Measurements from ENCODE around the gene ASL.
A peak's percentile ranks its signal among the peaks of the same experiment; 100 is the strongest.
"Not testable (repeated sequence)": the region's sequence is repeated elsewhere in the genome, so short reads cannot be mapped to it uniquely, and the experiment has no call there.

ASL gene

DNA sequence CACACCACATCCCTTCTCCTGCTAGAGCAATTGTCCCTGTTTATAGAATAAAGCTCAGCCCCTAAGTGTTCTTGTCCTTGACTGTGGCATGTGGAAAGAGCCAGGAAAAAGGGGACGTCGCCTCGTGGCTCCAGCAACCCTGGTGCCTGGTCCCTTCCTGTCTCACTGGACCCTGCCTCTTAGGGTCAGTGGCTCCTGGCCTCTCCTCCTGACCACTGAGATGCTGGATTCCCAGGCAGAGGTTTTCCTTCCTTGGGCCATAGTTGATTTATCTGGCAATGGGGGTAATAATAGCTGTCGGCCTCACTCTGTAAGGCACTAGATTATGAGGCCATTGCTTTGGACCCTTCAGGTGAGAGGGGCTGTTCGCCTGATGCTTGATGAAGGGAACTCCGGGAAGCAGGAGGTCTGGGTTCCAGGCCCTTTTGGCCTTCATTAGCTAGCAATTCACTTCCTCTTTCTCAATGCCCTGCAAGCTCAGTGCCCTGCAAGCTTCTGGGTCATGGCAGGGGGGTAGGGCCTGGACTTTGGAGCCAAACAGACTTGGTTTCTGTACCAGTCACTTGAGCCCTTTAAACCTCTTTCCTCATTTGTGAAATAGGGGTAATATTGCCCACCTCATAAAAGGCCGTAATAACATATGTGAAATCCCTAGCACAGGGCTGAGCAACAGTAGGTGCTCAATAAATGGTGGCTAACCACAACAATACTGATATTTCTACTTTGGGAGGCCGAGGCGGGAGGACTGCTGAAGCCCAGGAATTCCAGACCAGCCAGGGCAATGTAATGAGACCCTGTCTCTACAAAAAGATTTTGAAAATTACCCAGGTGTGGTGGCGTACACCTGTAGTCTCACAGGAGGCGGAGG is 1.1 kb downstream of the ASL start:
- no peak for DNase-seq

DNA sequence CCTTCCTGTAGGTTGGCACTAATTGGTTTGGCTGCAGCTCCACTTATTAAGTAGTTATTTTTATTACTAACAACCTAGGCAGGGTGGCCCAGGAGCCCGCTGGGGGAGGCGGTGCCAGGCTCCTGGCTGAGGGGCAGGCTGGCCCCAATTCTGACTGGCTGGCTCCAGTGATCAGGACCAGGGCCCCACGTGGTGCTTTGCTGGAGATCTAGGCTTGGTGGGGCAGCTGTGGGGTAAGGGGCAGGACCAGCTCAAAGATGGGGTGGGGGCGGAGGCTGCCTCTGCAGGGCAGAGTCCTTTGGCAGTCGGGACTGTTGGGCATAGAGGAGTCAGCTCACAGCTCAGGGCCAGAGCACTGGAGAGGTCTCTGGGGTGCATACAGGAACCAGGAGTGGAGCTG is 2.4 kb downstream of the ASL start:
- DNase-seq = no peak

DNA sequence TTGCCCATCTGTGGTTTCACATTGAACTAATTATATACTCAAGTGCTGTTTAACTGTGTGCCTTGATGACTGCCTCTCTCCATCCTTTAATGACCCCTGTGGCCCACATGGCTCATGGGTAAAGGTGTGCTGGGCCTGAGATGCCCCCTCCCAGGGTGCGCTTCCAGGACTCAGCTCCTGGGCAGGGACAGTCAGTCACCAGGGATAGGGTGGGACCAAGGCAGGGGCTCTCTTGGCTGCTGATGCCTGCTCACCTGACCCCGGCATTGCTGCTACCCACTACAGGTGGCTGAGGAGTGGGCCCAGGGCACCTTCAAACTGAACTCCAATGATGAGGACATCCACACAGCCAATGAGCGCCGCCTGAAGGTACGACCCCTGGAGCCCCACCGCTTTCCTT is 6.5 kb downstream of the ASL start:
- DNase-seq = no peak

DNA sequence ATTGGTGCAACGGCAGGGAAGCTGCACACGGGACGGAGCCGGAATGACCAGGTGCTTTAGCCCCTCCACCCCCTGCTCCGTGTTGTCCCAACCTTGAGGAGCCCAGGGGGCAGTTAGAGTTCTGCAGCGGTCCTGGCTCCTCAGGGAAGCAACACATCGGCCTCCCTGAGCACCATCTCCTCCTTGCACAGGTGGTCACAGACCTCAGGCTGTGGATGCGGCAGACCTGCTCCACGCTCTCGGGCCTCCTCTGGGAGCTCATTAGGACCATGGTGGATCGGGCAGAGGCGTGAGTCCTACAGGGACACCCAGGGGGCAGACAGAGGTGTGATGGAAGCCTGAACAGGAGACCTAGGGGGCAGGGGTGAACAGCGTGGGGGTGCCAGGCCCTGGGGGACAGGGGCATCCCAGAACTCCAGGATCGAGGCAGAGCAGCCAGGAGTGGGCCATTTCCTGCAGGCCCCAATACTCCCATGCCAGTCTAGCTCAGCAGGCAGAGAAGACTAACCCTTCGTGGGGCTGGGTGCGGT is 7.3 kb downstream of the ASL start:
- DNase-seq = no peak

DNA sequence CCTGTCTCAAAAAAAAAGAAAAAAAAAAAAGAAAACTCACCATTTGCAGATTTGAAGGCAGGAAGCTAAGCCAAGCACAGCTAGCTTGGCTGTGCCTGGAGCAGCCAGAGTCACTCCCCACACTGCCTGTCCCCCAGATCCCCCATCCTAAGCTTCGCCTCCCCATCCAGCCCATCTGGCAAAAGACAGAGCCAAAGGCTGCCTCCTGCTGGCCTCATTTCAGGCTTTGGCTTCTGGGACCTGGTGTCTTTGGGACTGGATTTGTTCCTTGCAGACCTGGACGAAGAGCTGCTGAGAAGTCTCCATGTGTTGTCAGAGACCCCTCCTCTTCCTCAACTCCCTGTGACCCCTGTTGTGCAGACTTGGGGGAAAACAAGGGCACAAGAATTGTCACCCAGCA is 8.1 kb downstream of the ASL start:
- DNase-seq = no peak

DNA sequence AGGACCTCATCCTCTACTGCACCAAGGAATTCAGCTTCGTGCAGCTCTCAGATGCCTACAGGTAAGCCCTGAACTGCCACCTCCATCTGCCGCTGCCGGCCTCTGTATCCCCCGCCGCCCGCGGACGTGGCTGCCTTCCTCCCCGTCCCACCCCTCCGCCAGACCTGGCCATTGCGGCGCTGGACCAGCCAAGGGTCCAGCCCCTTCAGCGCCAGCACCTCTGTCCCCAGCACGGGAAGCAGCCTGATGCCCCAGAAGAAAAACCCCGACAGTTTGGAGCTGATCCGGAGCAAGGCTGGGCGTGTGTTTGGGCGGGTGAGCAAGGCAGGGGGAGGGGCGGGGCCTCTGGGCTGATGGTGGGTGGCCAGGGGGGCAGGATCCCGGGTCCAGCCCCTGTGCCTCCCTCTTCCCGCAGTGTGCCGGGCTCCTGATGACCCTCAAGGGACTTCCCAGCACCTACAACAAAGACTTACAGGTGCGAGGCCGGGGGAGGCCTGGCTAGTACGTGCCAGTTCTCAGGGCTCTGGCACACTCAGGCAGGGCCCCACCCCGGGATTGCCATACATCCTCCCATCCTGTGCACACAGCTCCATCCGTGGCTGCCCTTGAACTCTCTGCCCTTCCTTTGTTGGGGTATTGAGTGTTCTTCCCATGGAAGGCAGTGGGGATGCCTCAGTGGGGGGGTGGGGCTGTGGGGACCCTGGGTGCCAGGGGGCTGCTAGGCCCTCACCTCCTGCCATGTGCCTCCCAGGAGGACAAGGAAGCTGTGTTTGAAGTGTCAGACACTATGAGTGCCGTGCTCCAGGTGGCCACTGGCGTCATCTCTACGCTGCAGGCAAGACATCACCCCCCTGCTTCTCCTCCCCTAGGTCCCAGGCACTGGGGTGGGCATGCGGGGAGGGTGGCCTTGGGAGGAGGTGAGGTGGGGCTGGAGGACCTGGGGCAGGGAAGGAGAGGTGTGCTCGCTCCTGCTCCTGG is 13.5 kb downstream of the ASL start:
- DNase-seq = no peak

DNA sequence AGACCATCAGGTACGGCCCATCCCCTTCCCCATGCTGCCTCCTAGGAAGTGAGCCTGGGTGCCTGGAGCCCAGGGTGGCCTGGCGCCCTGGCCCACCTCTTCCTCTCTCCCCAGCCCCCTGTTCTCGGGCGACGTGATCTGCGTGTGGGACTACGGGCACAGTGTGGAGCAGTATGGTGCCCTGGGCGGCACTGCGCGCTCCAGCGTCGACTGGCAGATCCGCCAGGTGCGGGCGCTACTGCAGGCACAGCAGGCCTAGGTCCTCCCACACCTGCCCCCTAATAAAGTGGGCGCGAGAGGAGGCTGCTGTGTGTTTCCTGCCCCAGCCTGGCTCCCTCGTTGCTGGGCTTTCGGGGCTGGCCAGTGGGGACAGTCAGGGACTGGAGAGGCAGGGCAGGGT is 17.0 kb downstream of the ASL start:
- DNase-seq = no peak

DNA sequence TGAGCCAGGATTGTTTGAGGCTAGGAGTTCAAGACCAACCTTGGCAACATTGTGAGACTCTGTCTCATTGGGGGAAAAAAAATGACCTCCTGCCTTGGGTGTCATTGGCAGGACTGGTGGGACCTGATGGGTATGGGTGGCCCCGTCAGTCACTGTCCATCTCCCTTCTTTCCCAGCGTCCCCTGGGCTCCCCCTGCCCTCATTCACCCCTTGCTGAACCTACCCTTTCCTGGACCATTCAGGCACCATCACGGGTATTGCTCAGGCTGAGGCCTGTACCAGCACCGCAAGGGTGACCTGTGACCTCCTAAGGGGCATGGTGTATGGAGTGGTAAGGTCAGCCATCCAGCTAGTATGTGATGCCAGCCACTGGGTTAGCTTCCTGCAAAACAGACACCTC is 19.4 kb downstream of the ASL start:
- DNase-seq = no peak

DNA sequence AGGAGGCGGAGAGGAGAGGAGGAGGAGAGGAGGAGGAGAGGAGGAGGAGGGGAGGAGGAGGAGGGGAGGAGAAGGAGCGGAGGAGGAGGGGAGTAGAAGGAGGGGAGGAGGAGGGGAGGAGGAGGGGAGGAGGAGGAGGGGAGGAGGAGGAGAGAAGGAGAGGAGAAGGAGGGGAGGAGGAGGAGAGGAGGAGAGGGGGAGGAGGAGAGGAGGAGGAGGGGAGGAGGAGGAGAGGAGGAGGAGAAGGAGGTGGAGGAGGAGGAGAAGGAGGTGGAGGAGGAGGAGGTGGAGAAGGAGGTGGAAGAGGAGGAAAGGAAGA is 23.6 kb downstream of the ASL start:
- DNase-seq = no peak

DNA sequence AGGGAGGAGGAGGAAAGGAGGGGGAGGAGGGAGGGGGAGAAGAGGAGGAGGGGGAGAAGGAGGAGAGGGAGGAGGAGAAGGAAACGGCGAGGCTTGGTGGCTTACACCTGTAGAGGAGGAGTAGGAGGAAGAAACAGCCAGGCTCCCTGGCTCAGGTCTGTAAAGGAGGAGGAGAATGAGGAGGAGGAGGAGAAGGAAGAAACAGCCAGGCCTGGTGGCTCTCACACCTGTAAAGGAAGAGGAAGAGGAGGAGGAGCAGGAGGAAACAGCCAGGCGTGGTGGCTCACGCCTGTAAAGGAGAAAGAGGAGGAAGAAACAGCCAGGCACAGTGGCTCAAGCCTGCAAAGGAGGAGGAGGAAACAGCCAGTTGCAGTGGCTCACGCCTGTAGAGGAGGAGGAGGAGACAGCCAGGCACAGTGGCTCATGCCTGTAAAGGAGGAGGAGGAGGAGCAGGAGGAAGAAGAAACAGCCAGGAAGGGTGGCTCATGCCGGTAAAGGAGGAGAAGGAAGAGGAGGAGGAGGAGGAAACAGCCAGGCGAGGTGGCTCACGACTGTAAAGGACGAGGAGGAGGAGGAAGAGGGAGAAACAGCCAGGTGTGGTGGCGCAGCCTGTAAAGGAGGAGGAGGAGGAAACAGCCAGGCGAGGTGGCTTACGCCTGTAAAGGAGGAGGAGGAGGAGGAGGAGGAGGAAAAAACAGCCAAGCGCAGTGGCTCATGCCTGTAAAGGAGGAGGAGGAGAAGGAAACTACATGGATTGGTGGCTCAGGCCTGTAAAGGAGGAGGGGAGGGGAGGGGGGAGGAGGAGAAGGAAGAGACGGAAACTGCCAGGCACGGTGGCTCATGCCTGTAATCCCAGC is 24.2 kb downstream of the ASL start:
- DNase-seq = peak; percentile 44

DNA sequence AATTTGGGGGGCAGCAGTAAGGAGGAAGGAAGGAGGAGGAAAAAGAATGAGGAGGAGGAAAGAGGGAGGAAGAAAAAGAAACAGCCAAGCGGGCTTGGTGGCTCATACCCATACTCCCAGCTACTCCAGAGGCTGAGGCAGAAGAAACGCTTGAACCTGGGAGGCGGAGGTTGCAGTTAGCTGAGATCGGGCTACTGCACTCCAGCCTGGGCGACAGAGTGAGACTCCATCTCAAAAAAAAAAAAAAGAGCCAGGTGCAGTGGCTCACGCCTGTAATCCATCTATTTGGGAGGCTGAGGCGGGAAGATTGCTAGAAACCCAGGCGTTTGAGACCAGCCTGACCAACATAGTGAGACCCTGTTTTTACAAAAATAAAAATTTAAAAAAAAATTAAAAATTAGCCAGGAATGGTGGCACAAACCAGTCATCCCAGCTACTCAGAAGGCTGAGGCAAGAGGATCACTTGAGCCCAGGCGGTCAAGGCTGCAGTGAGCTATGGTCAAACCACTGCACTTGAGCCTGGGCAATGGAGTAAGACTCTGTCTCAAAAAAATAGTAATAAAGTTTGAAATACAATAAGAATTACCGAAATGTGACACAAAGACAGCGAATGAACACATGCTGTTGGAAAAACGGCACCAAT is 24.9 kb downstream of the ASL start:
- DNase-seq = peak; percentile 36

DNA sequence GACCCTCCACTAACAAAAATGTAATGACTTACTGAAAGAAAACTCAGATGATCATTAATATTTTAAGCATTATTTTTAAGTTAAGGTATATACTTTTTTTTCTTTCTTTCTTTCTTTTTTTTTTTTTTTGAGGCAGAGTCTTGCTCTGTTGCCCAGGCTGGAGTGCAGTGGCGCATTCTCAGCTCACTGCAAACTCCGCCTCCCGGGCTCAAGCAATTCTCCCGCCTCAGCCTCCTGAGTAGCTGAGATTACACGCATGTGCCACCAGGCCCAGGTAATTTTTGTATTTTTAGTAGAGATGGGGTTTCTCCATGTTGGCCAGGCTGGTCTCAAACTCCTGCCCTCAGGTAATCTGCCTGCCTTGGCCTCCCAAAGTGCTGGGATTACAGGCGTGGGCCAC is 26.5 kb downstream of the ASL start:
- DNase-seq = not testable (repeated sequence)

DNA sequence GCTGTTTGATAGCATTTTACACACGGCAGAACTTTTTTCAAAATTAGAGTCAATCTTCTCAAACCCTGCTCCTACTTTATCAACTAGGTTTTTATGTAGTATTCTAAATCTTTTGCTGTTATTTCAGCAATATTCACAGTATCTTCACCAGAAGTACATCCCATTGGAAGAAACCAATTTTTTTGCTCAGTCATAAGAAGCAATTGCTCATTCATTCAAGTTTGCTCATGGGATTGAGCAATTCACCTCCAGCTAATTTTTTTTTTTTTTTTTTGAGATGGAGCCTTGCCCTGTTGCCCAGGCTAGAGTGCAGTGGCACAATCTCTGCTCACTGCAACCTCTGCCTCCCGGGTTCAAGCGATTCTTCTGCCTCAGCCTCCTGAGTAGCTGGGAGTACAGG is 28.4 kb downstream of the ASL start:
- DNase-seq = not testable (repeated sequence)

DNA sequence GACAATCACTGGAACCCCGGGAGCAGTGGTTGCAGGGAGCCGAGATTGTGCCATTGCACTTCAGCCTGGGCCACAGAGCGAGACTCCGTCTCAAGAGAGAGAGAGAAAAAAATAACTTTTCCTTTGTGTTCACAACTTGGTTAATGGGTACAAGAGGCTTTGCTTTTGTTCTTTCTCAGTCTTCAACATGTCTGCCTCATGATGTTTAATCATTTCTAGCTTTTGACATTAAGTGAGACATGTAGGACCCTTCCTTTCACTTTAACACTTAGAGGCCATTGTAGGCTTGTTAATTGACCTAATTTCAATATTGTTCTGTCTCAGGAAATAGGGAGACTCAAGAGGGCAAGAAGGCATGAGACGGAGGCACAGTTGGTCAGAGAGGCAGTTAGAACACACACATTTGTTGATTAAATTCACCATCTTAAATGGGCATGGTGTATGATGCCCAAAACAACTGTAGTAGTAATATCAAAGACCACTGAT is 29.7 kb downstream of the ASL start:
- no peak for DNase-seq

DNA sequence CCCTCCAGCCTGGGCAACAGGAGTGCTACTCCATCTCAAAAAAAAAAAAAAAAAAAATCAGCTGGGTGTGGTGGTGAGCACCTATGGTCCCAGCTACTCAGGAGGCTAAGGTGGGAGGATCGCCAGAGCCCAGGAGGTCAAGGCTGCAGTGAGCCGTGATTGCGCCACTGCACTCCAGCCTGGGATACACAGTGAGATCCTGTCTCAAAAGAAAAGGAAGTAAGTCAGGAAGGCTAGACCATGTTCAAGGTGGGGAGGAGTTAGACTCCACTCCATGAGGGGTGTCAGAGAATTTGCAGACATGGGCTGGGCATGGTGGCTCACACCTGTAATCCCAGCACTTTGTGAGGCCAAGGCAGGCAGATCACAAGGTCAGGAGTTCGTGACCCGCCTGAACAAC is 32.8 kb downstream of the ASL start:
- DNase-seq = not testable (repeated sequence)

DNA sequence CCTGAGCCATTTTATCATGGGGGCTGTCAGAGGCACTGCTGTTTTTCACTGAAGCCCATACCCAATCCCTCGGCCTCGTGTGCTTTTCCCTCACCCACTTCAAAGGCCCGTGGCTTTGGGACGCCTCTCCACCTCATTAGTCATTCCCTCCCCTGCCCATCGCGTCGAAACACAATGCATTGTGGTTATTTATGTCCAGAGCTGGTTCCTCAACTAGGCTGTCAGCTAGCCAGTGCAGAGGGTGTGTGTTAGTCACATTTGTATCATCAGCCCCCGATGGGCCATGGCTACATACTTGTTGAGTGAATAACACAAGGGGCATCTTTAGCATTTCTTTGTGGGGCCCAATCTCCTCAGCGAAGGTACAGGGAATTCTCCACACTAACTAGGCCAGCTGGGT is 35.2 kb downstream of the ASL start:
- no peak for DNase-seq

DNA sequence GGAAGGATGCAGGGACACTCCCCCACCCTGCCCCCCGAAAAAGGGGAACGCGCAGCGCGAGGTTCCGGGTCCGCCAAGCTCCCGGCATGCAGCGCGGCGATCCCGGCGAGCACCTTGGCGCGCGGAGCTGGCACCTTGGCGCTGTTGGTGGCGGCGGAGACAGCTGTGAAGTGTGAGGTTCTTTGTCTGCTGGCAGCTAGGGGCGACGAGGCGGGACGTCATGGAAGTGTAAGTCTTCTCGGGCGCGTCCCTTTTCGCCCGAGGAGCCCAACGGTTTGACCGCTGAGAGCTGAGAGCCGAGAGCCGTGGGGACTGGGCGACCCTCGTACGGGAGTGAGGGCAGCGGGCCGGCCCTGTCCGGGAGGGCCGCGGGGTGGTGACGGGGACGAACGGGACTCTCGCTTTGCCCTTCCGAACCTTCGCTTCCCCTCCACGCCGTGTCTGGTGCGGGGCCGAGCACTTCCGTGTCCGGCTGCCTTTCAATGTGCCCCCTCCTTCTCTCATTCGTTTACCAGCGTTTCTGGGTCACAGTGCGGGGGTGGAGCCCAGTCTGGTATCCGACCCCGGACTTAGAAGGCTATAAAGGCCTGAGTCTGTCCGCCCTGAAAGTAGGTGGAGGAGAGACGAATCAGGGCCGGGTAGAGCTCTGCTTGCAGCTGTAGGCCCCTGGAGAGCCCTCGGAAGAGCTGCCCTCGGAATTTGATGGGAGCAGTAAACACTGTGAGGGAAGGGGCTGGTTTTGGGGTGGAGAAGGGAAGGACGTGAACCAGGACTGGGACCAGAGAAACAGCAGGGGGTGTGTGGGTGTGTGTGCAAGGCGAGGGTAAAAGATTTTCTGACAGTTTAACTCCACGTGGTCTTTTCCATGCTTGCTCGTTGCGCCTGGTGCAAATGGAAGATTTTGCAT is 39.4 kb downstream of the ASL start, which contains the start of gene CRCP:
TSS of gene CRCP (plus strand) at position 105 of the 907 bp plus-strand sequence. CDS start at position 221, 116 bp downstream.
- peak; percentile 59 for DNase-seq

DNA sequence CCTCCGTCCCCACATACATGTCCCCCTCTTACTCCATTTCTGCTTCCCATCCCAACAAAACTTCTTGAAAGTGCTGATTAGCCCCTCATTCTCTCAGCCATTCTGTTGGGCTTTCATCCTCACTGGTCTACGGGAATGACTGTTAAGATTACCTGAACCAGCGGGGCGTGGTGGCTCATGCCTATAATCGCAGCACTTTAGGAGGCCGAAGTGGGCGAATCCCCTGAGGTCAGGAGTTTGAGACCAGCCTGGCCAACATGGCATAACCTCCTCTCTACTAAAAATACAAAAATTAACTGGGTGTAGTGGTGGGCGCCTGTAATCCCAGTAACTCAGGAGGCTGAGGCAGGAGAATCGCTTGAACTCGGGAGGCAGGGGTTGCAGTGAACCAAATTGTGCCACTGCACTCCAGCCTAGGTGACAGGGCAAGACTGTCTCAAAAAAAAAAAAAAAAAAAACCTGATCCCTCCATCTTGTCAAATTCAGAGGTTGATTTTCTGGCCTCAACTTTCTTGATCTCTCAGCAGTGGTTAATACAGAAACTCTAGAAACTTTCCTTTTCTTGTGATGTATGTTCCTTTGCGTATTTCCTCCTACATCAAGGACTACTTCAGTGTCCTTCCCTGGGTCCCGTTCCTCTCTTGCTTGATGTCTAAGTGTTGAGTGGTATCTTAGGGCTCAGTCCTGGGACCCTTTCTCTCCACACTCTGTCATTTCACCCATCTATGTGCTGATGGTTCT is 41.2 kb downstream of the ASL start:
- DNase-seq = not testable (repeated sequence)

DNA sequence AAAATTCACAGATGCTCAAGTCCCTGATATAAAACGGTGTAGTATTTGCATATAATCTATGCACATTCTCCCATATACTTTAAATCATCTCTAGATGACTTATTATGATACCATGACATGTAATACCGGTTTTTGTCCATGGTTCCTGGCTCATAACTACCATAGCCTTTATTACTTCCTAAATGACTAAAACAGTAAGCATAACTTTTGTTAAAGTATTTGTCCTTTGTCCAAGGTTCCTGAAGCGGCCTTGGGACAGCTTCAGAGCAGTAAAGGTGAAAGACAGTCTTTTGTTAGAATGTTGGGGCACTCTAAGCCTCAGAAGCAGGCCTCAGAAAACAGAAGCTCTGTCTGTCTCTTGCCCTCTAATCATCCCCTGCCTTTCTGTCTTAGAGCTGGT is 43.0 kb downstream of the ASL start:
- no peak for DNase-seq

DNA sequence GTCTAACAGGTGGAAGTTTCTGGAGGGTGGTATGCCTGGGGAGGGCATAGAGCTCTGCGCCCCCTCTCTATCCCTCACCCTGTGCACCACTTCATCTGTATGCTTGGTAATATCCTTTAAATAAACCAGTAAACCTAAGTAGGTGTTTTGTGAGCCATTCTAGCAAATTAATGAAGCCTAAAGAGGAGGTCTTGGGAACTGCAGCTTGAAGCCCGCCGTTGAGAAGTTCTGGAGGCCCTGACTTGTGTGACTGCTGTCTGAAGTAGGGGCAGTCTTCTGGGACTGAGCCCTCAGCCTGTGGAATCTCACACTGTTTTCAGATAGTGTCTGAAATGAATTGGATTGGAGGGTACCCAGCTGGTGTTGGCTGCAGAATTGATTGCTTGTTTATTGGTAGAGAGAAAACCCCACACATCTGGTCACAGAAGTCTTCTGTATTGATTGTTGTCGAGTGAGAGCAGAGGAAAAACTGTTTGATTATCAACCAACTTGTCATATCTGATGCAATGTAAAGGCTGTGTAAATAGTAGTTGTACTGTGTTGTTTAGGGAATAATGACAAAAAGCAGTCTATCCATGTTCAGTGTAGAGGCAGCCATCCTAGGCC is 43.7 kb downstream of the ASL start:
- DNase-seq = no peak

Measured in NCI-H774 (cell line).